Measurements from ENCODE around the gene TXNDC2. TPM values are rescaled to one million over a fixed set of nuclear protein-coding genes. Genes with fewer than 3 reads are reported as not detected.

Gene TXNDC2
- polyA plus RNA-seq, 3 donors from 2014 or later: not detected

- no peak overlapping the region for H3K27ac Mint-ChIP-seq
- H3K36me3 Mint-ChIP-seq: peaks cover 3 to 9% (median 7%) of the 10 kb centered on the region in 3 donors
- H3K9me3 Mint-ChIP-seq: peaks cover 11 to 17% (median 12%) of the 10 kb centered on the region in 6 donors
- no peaks in the 10 kb centered on the region for H3K4me1 Mint-ChIP-seq
- H3K4me3 Mint-ChIP-seq: no peak overlapping the region
- peaks cover 2 to 4% (median 4%) of the 10 kb centered on the region in 3 donors for H3K27me3 Mint-ChIP-seq (ENCODE audit: low read depth in 3 of 3)
- DNase-seq: no peak
These were observed 19.1 kb upstream of the TXNDC2 start for GRCh38 chr18:9866627-9867026.

GRCh38 chr18:9867071-9867594 is 18.6 kb upstream of the TXNDC2 start:
- H3K9me3 Mint-ChIP-seq: peaks cover 11 to 17% (median 12%) of the 10 kb centered on the region in 6 donors
- DNase-seq: no peak
- no peaks in the 10 kb centered on the region for H3K4me1 Mint-ChIP-seq
- no peak overlapping the region for H3K4me3 Mint-ChIP-seq
- H3K36me3 Mint-ChIP-seq: peaks cover 3 to 9% (median 7%) of the 10 kb centered on the region in 3 donors
- H3K27ac Mint-ChIP-seq: no peak overlapping the region
- H3K27me3 Mint-ChIP-seq (ENCODE audit: low read depth in 3 of 3): peaks cover 2 to 4% (median 4%) of the 10 kb centered on the region in 3 donors

GRCh38 chr18:9868857-9869714 is 16.7 kb upstream of the TXNDC2 start:
- no peaks in the 10 kb centered on the region for H3K4me1 Mint-ChIP-seq
- H3K9me3 Mint-ChIP-seq: peaks cover 9 to 17% (median 12%) of the 10 kb centered on the region in 6 donors
- no peak overlapping the region for H3K4me3 Mint-ChIP-seq
- DNase-seq: no peak
- no peak overlapping the region for H3K27ac Mint-ChIP-seq
- H3K36me3 Mint-ChIP-seq: peaks cover 3 to 9% (median 7%) of the 10 kb centered on the region in 3 donors
- peaks cover 3 to 5% (median 4%) of the 10 kb centered on the region in 3 donors for H3K27me3 Mint-ChIP-seq (ENCODE audit: low read depth in 3 of 3)

- H3K9me3 Mint-ChIP-seq: peaks cover 9 to 17% (median 12%) of the 10 kb centered on the region in 6 donors
- peaks cover 3 to 5% (median 4%) of the 10 kb centered on the region in 3 donors for H3K27me3 Mint-ChIP-seq (ENCODE audit: low read depth in 3 of 3)
- no peak overlapping the region for H3K4me3 Mint-ChIP-seq
- H3K36me3 Mint-ChIP-seq: peaks cover 3 to 9% (median 7%) of the 10 kb centered on the region in 3 donors
- no peak overlapping the region for H3K27ac Mint-ChIP-seq
- no peaks in the 10 kb centered on the region for H3K4me1 Mint-ChIP-seq
- DNase-seq: no peak
These were observed 15.9 kb upstream of the TXNDC2 start for GRCh38 chr18:9869715-9870430.

- Mint-ChIP-seq H3K9me3 (peaks cover 8 to 14% (median 8%) of the 10 kb centered on the region in 6 donors), H3K4me1 (no peaks in the 10 kb centered on the region), H3K27ac (no peak overlapping the region), H3K27me3 (ENCODE audit: low read depth in 3 of 3) (peaks cover 3 to 5% (median 4%) of the 10 kb centered on the region in 3 donors), H3K36me3 (peaks cover 3 to 6% (median 5%) of the 10 kb centered on the region in 3 donors), H3K4me3 (no peak overlapping the region)
- DNase-seq: no peak
These were observed 15.3 kb upstream of the TXNDC2 start for GRCh38 chr18:9870431-9871008.

- no peak overlapping the region for H3K27ac Mint-ChIP-seq
- DNase-seq: no peak
- no peaks in the 10 kb centered on the region for H3K4me1 Mint-ChIP-seq
- H3K36me3 Mint-ChIP-seq: no peaks in the 10 kb centered on the region
- peaks cover 3 to 5% (median 4%) of the 10 kb centered on the region in 3 donors for H3K27me3 Mint-ChIP-seq (ENCODE audit: low read depth in 3 of 3)
- H3K9me3 Mint-ChIP-seq: peaks cover 0 to 6% (median 1%) of the 10 kb centered on the region in 6 donors
- H3K4me3 Mint-ChIP-seq: no peak overlapping the region
These were observed 14.5 kb upstream of the TXNDC2 start for GRCh38 chr18:9871244-9871746.

- Mint-ChIP-seq H3K27me3 (ENCODE audit: low read depth in 3 of 3) (peaks cover 5 to 7% (median 6%) of the 10 kb centered on the region in 3 donors), H3K9me3 (no peaks in the 10 kb centered on the region), H3K4me3 (no peak overlapping the region), H3K36me3 (no peaks in the 10 kb centered on the region), H3K4me1 (no peaks in the 10 kb centered on the region), H3K27ac (no peak overlapping the region)
- DNase-seq: no peak
These were observed 12.9 kb upstream of the TXNDC2 start for GRCh38 chr18:9872823-9873222.

GRCh38 chr18:9874728-9875127 is 11.0 kb upstream of the TXNDC2 start:
- Mint-ChIP-seq H3K4me3 (no peak overlapping the region), H3K27me3 (ENCODE audit: low read depth in 3 of 3) (peaks cover 3 to 9% (median 5%) of the 10 kb centered on the region in 3 donors), H3K36me3 (no peaks in the 10 kb centered on the region), H3K4me1 (no peaks in the 10 kb centered on the region), H3K9me3 (no peaks in the 10 kb centered on the region), H3K27ac (no peak overlapping the region)
- no peak for DNase-seq

GRCh38 chr18:9876212-9876866 is 9.4 kb upstream of the TXNDC2 start:
- Mint-ChIP-seq H3K9me3 (no peaks in the 10 kb centered on the region), H3K27ac (no peak overlapping the region), H3K27me3 (ENCODE audit: low read depth in 3 of 3) (peaks cover 3 to 8% (median 3%) of the 10 kb centered on the region in 3 donors), H3K4me3 (no peak overlapping the region), H3K4me1 (no peaks in the 10 kb centered on the region), H3K36me3 (no peaks in the 10 kb centered on the region)
- DNase-seq: no peak

GRCh38 chr18:9876867-9877654 is 8.7 kb upstream of the TXNDC2 start:
- DNase-seq: no peak
- Mint-ChIP-seq H3K27me3 (ENCODE audit: low read depth in 3 of 3) (peaks cover 3 to 8% (median 3%) of the 10 kb centered on the region in 3 donors), H3K4me1 (no peaks in the 10 kb centered on the region), H3K27ac (no peak overlapping the region), H3K9me3 (no peaks in the 10 kb centered on the region), H3K4me3 (no peak overlapping the region), H3K36me3 (no peaks in the 10 kb centered on the region)

- Mint-ChIP-seq H3K4me3 (no peak overlapping the region), H3K4me1 (no peaks in the 10 kb centered on the region), H3K27ac (no peak overlapping the region), H3K9me3 (no peaks in the 10 kb centered on the region), H3K27me3 (ENCODE audit: low read depth in 3 of 3) (peaks cover 3 to 8% (median 3%) of the 10 kb centered on the region in 3 donors), H3K36me3 (no peaks in the 10 kb centered on the region)
- DNase-seq: no peak
These were observed 8.1 kb upstream of the TXNDC2 start for GRCh38 chr18:9877655-9878014.

- H3K4me3 Mint-ChIP-seq: no peak overlapping the region
- no peak overlapping the region for H3K27ac Mint-ChIP-seq
- H3K27me3 Mint-ChIP-seq (ENCODE audit: low read depth in 3 of 3): peaks cover 2 to 7% (median 3%) of the 10 kb centered on the region in 3 donors
- H3K9me3 Mint-ChIP-seq: no peaks in the 10 kb centered on the region
- no peaks in the 10 kb centered on the region for H3K36me3 Mint-ChIP-seq
- no peaks in the 10 kb centered on the region for H3K4me1 Mint-ChIP-seq
- DNase-seq: no peak
These were observed 7.7 kb upstream of the TXNDC2 start for GRCh38 chr18:9878095-9878494.

Measured in immature natural killer cell (primary cell).